Gastrocnemius medialis (tissue), 4 donors: ENCODE data around the gene CCR9. TPM values are rescaled to one million over a fixed set of nuclear protein-coding genes. Genes with fewer than 3 reads are reported as not detected.

ENCODE experiments used
- ATAC-seq, 2 donors: fragments of 150-250 bp; one replicate each; pipeline ENCODE4 v1.9.1; 2016
- DNase-seq, 2 donors: peaks; one replicate each; pipeline ENCODE4 v3.0.0-alpha.2; 2019
- H3K27ac ChIP-seq, 4 donors: fragments of 200-600 bp; sonication (generic); 1 replicate in 1 of 4; 2 replicates in 3 of 4; pipeline ENCODE4 v1.5.1; 2016 to 2018; ENCODE audit warnings: mild to moderate bottlenecking in 2 of 4, moderate library complexity in 1 of 4
- H3K27me3 ChIP-seq, 3 donors: fragments of 200-600 bp; sonication (generic) in 2 of 3; 1 replicate in 1 of 3; 2 replicates in 2 of 3; pipeline versions ENCODE4 v1.5.1 to v1.6.0; 2016 to 2019; ENCODE audit warnings: mild to moderate bottlenecking in 1 of 3, moderate library complexity in 1 of 3
- H3K36me3 ChIP-seq, 2 donors: fragments of 200-600 bp; sonication (generic) in 1 of 2; one replicate each; pipeline ENCODE4 v1.5.1; 2017 to 2018
- H3K4me1 ChIP-seq, 2 donors: fragments of 200-600 bp; sonication (generic) in 1 of 2; one replicate each; pipeline ENCODE4 v1.5.1; 2016 to 2017; ENCODE audit warnings: mild to moderate bottlenecking in 2 of 2
- H3K4me3 ChIP-seq, 4 donors: fragments of 200-600 bp; sonication (generic) in 3 of 4; 1 replicate in 1 of 4; 2 replicates in 3 of 4; pipeline ENCODE4 v1.5.1; 2016 to 2019; ENCODE audit warnings: mild to moderate bottlenecking in 2 of 4
- H3K9me3 ChIP-seq, 3 donors: fragments of 200-600 bp; sonication (generic) in 2 of 3; 1 replicate in 1 of 3; 2 replicates in 2 of 3; pipeline ENCODE4 v1.5.1; 2016 to 2019
- CTCF ChIP-seq, 5 experiments: fragments of 450-650 bp in 3 of 5; fragments of 200-600 bp in 2 of 5; sonication (generic) in 2 of 5; IDR thresholded peaks in 4 of 5; conservative IDR thresholded peaks in 1 of 5; 1 replicate in 4 of 5; 2 replicates in 1 of 5; pipeline ENCODE4 v1.5.1; 2016 to 2019; ENCODE audit warnings: antibody characterized with exemption in 5 of 5, mild to moderate bottlenecking in 3 of 5, moderate library complexity in 3 of 5
- POLR2A ChIP-seq, 2 donors: fragments of 450-650 bp; IDR thresholded peaks; one replicate each; pipeline ENCODE4 v1.6.1; 2017; ENCODE audit warnings: antibody characterized with exemption in 2 of 2, mild to moderate bottlenecking in 2 of 2, moderate library complexity in 2 of 2
- in situ Hi-C, 4 donors: fragments of 200-750 bp; cut with MboI; loops; one replicate each; pipeline versions ENCODE4 v1.15.0 to v1.8.0; 2017; ENCODE audit warnings: low sequenced_read_pairs in 4 of 4
- intact Hi-C: fragments of 100-400 bp; cut with DNase I; formaldehyde crosslinking; loops from one replicate; pipeline ENCODE4 v1.15.1; 2023; ENCODE audit warnings: low total_unique reads
- total RNA-seq, 4 donors: library from RNA; depleted of rRNA; stranded (reverse); fragments of >200 nt; gene quantifications; one replicate each; pipeline versions ENCODE4 v1.1.0 to v1.2.3, GENCODE V29; 2016

CCR9 gene
- total RNA-seq, 4 donors from 2014 or later, result 0.09 to 0.13 TPM; not detected in 2

- Histone ChIP-seq H3K27ac (no peak overlapping the region), H3K36me3 (no peaks in the 10 kb centered on the region), H3K4me1 (no peaks in the 10 kb centered on the region), H3K27me3 (no peaks in the 10 kb centered on the region), H3K9me3 (no peaks in the 10 kb centered on the region), H3K4me3 (no peak overlapping the region)
- no peak for DNase-seq
- intact Hi-C loops, result no loop called here
- ATAC-seq, result no peak
- in situ Hi-C loops, result no loop called here
- TF ChIP-seq CTCF (IDR thresholded peaks at IDR 0.05 in 4 of 5, conservative IDR thresholded peaks at IDR 0.05 in 1 of 5), result no peak
- no peak for TF ChIP-seq POLR2A (IDR thresholded peaks at IDR 0.05)
Observed at GRCh38 chr3:45880725-45881077, 5.6 kb upstream of the CCR9 start.

GRCh38 chr3:45881078-45882022 is 5.0 kb upstream of the CCR9 start:
- H3K4me1 ChIP-seq, result no peaks in the 10 kb centered on the region
- H3K36me3 ChIP-seq, result no peaks in the 10 kb centered on the region
- H3K27ac ChIP-seq, result no peak overlapping the region
- no peak overlapping the region for H3K4me3 ChIP-seq
- ATAC-seq (no peak), DNase-seq (no peak)
- TF ChIP-seq POLR2A (IDR thresholded peaks at IDR 0.05) (no peak), CTCF (IDR thresholded peaks at IDR 0.05 in 4 of 5, conservative IDR thresholded peaks at IDR 0.05 in 1 of 5) (no peak)
- in situ Hi-C loops, result no loop called here
- no peaks in the 10 kb centered on the region for H3K27me3 ChIP-seq
- intact Hi-C loops, result no loop called here
- no peaks in the 10 kb centered on the region for H3K9me3 ChIP-seq

GRCh38 chr3:45884368-45885201 is 1.8 kb upstream of the CCR9 start:
- in situ Hi-C loops, result no loop called here
- ATAC-seq, result no peak
- no peaks in the 10 kb centered on the region for H3K9me3 ChIP-seq

GRCh38 chr3:45887285-45887684 is 942 bp downstream of the CCR9 start:
- TF ChIP-seq CTCF (IDR thresholded peaks at IDR 0.05 in 4 of 5, conservative IDR thresholded peaks at IDR 0.05 in 1 of 5), result no peak
- no peak for TF ChIP-seq POLR2A (IDR thresholded peaks at IDR 0.05)
- no peaks in the 10 kb centered on the region for H3K9me3 ChIP-seq
- H3K27me3 ChIP-seq, result no peaks in the 10 kb centered on the region
- H3K4me1 ChIP-seq, result no peaks in the 10 kb centered on the region
- ATAC-seq, result no peak
- H3K4me3 ChIP-seq, result no peak overlapping the region
- intact Hi-C loops (no loop called here), in situ Hi-C loops (no loop called here)
- DNase-seq, result no peak
- no peaks in the 10 kb centered on the region for H3K36me3 ChIP-seq
- H3K27ac ChIP-seq, result no peak overlapping the region

More at GRCh38 chr3:45884368-45885201, 1.8 kb upstream of the CCR9 start:
- intact Hi-C loops, result no loop called here
- TF ChIP-seq CTCF (IDR thresholded peaks at IDR 0.05 in 4 of 5, conservative IDR thresholded peaks at IDR 0.05 in 1 of 5) (no peak), POLR2A (IDR thresholded peaks at IDR 0.05) (no peak)
- Histone ChIP-seq H3K4me3 (no peak overlapping the region), H3K27me3 (no peaks in the 10 kb centered on the region), H3K4me1 (no peaks in the 10 kb centered on the region), H3K27ac (no peak overlapping the region), H3K36me3 (no peaks in the 10 kb centered on the region)
- no peak for DNase-seq
